CD14-positive monocyte (primary cell): Measurements from ENCODE around the gene ARHGEF7. TPM values are rescaled to one million over a fixed set of nuclear protein-coding genes. Genes with fewer than 3 reads are reported as not detected.

Experiments used
- DNase-seq, 3 donors: peaks; one replicate each; pipeline ENCODE4 v3.0.0-alpha.2; 2011 to 2022
- H2AFZ ChIP-seq: 2 replicates; pipeline ENCODE4 v1.6.0; 2012; ENCODE audit warnings: mild to moderate bottlenecking, low read depth, low read length, inconsistent platforms; ENCODE audit not compliant: insufficient read depth, poor library complexity, severe bottlenecking
- H3K27ac ChIP-seq, 2 donors: 1 replicate in 1 of 2; 2 replicates in 1 of 2; pipeline ENCODE4 v1.5.1; 2012 to 2013; ENCODE audit warnings: low read length in 2 of 2, control low read depth in 1 of 2, inconsistent platforms in 1 of 2, low read depth in 1 of 2, mild to moderate bottlenecking in 1 of 2
- H3K27me3 ChIP-seq, 2 donors: one replicate each; pipeline versions ENCODE4 v1.6.0 to v1.6.1; 2011 to 2013; ENCODE audit warnings: low read length in 2 of 2; ENCODE audit not compliant: control insufficient read depth in 2 of 2, insufficient read depth in 2 of 2
- H3K36me3 ChIP-seq, 2 donors: replicated peaks in 1 of 2; 1 replicate in 1 of 2; 2 replicates in 1 of 2; pipeline versions ENCODE4 v1.5.1 to v1.6.1; 2012 to 2013; ENCODE audit warnings: low read length in 2 of 2, control low read depth in 1 of 2, inconsistent platforms in 1 of 2, mild to moderate bottlenecking in 1 of 2; ENCODE audit not compliant: insufficient read depth in 2 of 2, control insufficient read depth in 1 of 2
- H3K4me1 ChIP-seq, 2 donors: 1 replicate in 1 of 2; 2 replicates in 1 of 2; pipeline versions ENCODE4 v1.5.1 to v1.6.1; 2012 to 2013; ENCODE audit warnings: low read length in 2 of 2, control low read depth in 1 of 2, inconsistent platforms in 1 of 2, mild to moderate bottlenecking in 1 of 2, moderate library complexity in 1 of 2; ENCODE audit not compliant: insufficient read depth in 2 of 2, control insufficient read depth in 1 of 2
- H3K4me2 ChIP-seq: replicated peaks from 2 replicates; pipeline ENCODE3; 2012; ENCODE audit warnings: low read length, moderate library complexity, mild to moderate bottlenecking; ENCODE audit not compliant: poor library complexity, severe bottlenecking; ENCODE audit errors: extremely low read depth
- H3K4me3 ChIP-seq, 3 experiments: fragments of 200-600 bp in 1 of 3; sonication (generic) in 1 of 3; replicated peaks in 1 of 3; 1 replicate in 2 of 3; 2 replicates in 1 of 3; pipeline ENCODE4 v1.5.1; 2011 to 2013; ENCODE audit warnings: low read length in 3 of 3, mild to moderate bottlenecking in 3 of 3, control low read depth in 2 of 3, low read depth in 2 of 3, inconsistent platforms in 1 of 3, moderate library complexity in 1 of 3
- H3K79me2 ChIP-seq: 2 replicates; pipeline ENCODE4 v1.6.0; 2012; ENCODE audit warnings: mild to moderate bottlenecking, control low read depth, inconsistent platforms, low read length, moderate library complexity; ENCODE audit not compliant: insufficient read depth
- H3K9ac ChIP-seq: 2 replicates; pipeline ENCODE4 v1.6.0; 2017; ENCODE audit warnings: low read length, mild to moderate bottlenecking; ENCODE audit not compliant: insufficient read depth, poor library complexity, severe bottlenecking
- H3K9me3 ChIP-seq, 2 donors: replicated peaks in 1 of 2; 1 replicate in 1 of 2; 2 replicates in 1 of 2; pipeline versions ENCODE4 v1.5.1 to v1.6.1; 2012 to 2013; ENCODE audit warnings: low read length in 2 of 2, control low read depth in 1 of 2; ENCODE audit not compliant: control insufficient read depth in 1 of 2, insufficient read depth in 1 of 2
- H4K20me1 ChIP-seq: 2 replicates; pipeline ENCODE4 v1.6.0; 2012; ENCODE audit warnings: mild to moderate bottlenecking, low read length, control low read depth, moderate library complexity; ENCODE audit not compliant: insufficient read depth
- H3K27ac Mint-ChIP-seq, 7 donors: one replicate each; pipeline ENCODE4 v1.8.0; 2020; ENCODE audit warnings: mild to moderate bottlenecking in 7 of 7, mixed read lengths in 7 of 7, moderate library complexity in 6 of 7, inconsistent platforms in 2 of 7
- H3K27me3 Mint-ChIP-seq, 3 donors: one replicate each; pipeline ENCODE4 v1.8.0; 2021 to 2022; ENCODE audit warnings: low read depth in 3 of 3, mild to moderate bottlenecking in 3 of 3, mixed read lengths in 3 of 3, moderate library complexity in 3 of 3, inconsistent platforms in 1 of 3
- H3K36me3 Mint-ChIP-seq, 2 donors: one replicate each; pipeline ENCODE4 v1.8.0; 2020; ENCODE audit warnings: mixed read lengths in 2 of 2, inconsistent platforms in 1 of 2, mild to moderate bottlenecking in 1 of 2
- H3K4me1 Mint-ChIP-seq: one replicate; pipeline ENCODE4 v1.8.0; 2020; ENCODE audit warnings: mild to moderate bottlenecking, mixed read lengths
- H3K4me3 Mint-ChIP-seq, 2 donors: one replicate each; pipeline ENCODE4 v1.8.0; 2020; ENCODE audit warnings: mild to moderate bottlenecking in 2 of 2, mixed read lengths in 2 of 2, moderate library complexity in 1 of 2
- H3K9me3 Mint-ChIP-seq, 7 donors: one replicate each; pipeline ENCODE4 v1.8.0; 2020 to 2022; ENCODE audit warnings: mixed read lengths in 7 of 7, mild to moderate bottlenecking in 6 of 7, moderate library complexity in 6 of 7, inconsistent platforms in 2 of 7
- CTCF ChIP-seq: fragments of 200-600 bp; IDR thresholded peaks from one replicate; pipeline ENCODE4 v1.8.0; 2022; ENCODE audit warnings: antibody characterized with exemption, mild to moderate bottlenecking
- WGBS: methylation state at CpG from one replicate; pipeline ENCODE4 v1.1.5; 2013; ENCODE audit warnings: missing lambda C conversion rate; ENCODE audit not compliant: insufficient coverage; 5-methylcytosine and 5-hydroxymethylcytosine counted together
- intact Hi-C, 2 donors: fragments of 100-400 bp; cut with micrococcal nuclease; formaldehyde crosslinking; loops; one replicate each; pipeline versions ENCODE4 v1.15.0 to v1.15.1; 2023
- polyA plus RNA-seq, 3 donors: library from polyadenylated mRNA; depleted of rRNA in 1 of 3; unstranded in 2 of 3; stranded (reverse) in 1 of 3; fragments of 300-500 nt in 2 of 3; fragments of >200 nt in 1 of 3; fragmentation: Illumina TruSeq in 2 of 3; gene quantifications; 1 replicate in 2 of 3; 2 replicates in 1 of 3; pipeline ENCODE4 v1.2.3, GENCODE V29; 2012 to 2021

The ARHGEF7 gene
- polyA plus RNA-seq, 3 donors: 4.6 to 29.0 (median 6.1) TPM

DNA sequence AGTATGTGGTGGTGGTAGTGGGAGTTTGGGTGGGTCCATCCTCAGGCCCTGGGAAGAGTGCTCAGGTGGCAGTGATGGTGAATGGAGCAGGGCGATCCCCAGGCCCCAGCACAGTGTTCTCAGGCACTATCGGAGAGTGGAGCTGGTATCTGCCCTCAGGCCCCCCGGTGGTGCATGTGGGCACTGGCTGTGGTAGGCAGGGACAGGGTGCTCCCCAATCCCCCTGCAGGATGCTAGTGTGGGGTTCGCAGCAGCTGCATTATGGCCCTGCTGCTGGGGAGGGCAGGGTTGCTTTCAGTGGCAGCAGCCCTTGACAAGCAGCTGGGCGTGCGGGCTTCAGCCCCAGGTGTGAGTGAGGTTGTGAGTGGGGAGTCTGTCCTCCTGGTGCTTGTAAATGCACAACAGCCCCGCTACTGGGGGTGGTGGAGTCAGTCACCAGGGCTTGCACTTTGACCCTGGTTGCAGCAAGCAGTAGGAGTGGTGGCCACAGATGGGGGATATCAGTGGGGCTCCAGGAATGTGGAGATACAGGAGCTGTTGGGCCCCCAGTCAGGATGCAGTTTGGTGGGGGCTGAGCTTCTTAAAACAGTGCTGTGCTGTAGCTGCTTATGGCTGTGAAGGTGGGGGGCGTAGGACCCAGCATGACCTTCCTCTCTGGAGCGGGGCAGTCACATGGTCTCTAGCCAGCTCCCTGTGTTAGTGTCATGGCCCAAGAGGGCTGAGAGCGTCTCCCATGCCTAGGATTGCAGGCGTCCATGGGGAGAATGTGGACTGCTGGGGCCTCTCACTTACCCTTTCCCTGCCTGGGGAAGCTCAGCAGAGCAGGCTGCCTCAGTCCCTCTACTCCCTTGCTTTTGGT, 38.7 kb upstream of the ARHGEF7 start:
- no peaks in the 10 kb centered on the region for H3K4me1 Mint-ChIP-seq
- 91% methylated on average over 11 of the region's 11 CpGs for WGBS
- no peak overlapping the region for H2AFZ ChIP-seq
- H3K9ac ChIP-seq: no peak overlapping the region
- no peaks in the 10 kb centered on the region for H3K4me1 ChIP-seq
- H3K4me3 Mint-ChIP-seq: no peak overlapping the region
- no peak overlapping the region for H3K4me2 ChIP-seq
- no peaks in the 10 kb centered on the region for H3K36me3 Mint-ChIP-seq
- H3K27me3 Mint-ChIP-seq: peaks cover 3 to 5% (median 4%) of the 10 kb centered on the region in 3 donors
- H3K79me2 ChIP-seq: no peaks in the 10 kb centered on the region
- no peak overlapping the region for H3K27ac Mint-ChIP-seq
- DNase-seq: no peak
- no peak overlapping the region for H3K4me3 ChIP-seq
- no peaks in the 10 kb centered on the region for H3K27me3 ChIP-seq
- intact Hi-C loops: no loop called here
- TF ChIP-seq CTCF: no peak
- peaks cover 21 to 50% (median 47%) of the 10 kb centered on the region in 7 donors for H3K9me3 Mint-ChIP-seq
- peaks cover 21 to 46% of the 10 kb centered on the region in 2 donors for H3K9me3 ChIP-seq
- H3K27ac ChIP-seq: no peak overlapping the region
- H4K20me1 ChIP-seq: no peaks in the 10 kb centered on the region
- no peaks in the 10 kb centered on the region for H3K36me3 ChIP-seq

DNA sequence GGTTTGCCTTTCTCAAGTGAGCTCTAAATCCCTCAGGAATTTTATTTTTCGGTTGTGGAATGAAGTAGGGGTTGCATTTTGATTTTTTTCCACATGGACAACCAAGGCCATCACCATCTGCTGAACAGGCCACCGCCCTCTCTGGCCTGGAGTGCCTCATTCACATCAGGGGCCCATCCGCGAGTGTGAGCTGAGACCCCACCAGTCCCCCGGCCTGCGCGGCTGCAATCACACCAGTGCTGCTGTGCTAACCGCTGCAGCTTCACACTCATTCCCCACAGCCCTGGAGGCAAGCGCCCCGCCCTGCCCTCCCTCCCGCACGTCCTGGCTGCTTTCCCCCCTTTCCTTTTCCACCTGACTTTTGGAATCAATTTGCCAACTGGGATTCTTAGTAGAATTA, 35.7 kb upstream of the ARHGEF7 start:
- H3K27ac ChIP-seq: no peak overlapping the region
- no peaks in the 10 kb centered on the region for H3K36me3 Mint-ChIP-seq
- H4K20me1 ChIP-seq: no peaks in the 10 kb centered on the region
- H3K9me3 ChIP-seq: peaks cover 19 to 23% of the 10 kb centered on the region in 2 donors
- no peak for DNase-seq
- H3K4me2 ChIP-seq: no peak overlapping the region
- no peak overlapping the region for H3K4me3 Mint-ChIP-seq
- 90% methylated on average over 4 of the region's 12 CpGs for WGBS
- H2AFZ ChIP-seq: no peak overlapping the region
- no peak overlapping the region for H3K4me3 ChIP-seq
- no peaks in the 10 kb centered on the region for H3K36me3 ChIP-seq
- H3K79me2 ChIP-seq: no peaks in the 10 kb centered on the region
- no peaks in the 10 kb centered on the region for H3K4me1 ChIP-seq
- H3K27me3 Mint-ChIP-seq: peaks cover 0 to 7% (median 5%) of the 10 kb centered on the region in 3 donors
- intact Hi-C loops: no loop called here
- no peak overlapping the region for H3K27ac Mint-ChIP-seq
- H3K9me3 Mint-ChIP-seq: peaks cover 19 to 34% (median 29%) of the 10 kb centered on the region in 7 donors
- H3K9ac ChIP-seq: no peak overlapping the region
- no peaks in the 10 kb centered on the region for H3K27me3 ChIP-seq
- H3K4me1 Mint-ChIP-seq: no peaks in the 10 kb centered on the region
- TF ChIP-seq CTCF: no peak
